ENCODE data around the gene THSD7B.

DNA sequence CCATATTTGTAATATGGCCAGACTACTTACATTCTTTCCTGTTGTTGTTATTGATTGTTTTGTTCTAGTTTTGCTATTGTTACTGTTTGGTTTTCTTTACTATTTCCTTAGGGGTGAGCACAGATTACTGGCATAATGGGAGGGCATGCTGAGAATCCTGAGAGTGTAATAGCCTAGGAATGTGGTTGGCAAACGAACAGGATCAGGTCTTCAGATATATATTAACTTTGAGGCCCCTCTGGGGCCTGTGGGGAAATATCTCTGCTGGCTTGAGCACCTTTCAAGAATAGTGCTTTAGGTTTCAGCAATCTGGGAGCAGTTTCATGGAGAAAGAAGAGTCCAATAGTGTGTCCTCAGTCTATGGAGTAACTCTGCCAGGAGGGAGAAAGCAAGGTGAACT, 144.4 kb downstream of the THSD7B start:
- TF ChIP-seq FOXS1 (CRISPR knock-in tag; IDR thresholded peaks at IDR 0.05) = no peak
- no peak for TF ChIP-seq EP300 (IDR thresholded peaks at IDR 0.05)
- TF ChIP-seq, protein P1, sequence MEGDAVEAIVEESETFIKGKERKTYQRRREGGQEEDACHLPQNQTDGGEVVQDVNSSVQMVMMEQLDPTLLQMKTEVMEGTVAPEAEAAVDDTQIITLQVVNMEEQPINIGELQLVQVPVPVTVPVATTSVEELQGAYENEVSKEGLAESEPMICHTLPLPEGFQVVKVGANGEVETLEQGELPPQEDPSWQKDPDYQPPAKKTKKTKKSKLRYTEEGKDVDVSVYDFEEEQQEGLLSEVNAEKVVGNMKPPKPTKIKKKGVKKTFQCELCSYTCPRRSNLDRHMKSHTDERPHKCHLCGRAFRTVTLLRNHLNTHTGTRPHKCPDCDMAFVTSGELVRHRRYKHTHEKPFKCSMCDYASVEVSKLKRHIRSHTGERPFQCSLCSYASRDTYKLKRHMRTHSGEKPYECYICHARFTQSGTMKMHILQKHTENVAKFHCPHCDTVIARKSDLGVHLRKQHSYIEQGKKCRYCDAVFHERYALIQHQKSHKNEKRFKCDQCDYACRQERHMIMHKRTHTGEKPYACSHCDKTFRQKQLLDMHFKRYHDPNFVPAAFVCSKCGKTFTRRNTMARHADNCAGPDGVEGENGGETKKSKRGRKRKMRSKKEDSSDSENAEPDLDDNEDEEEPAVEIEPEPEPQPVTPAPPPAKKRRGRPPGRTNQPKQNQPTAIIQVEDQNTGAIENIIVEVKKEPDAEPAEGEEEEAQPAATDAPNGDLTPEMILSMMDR (IDR thresholded peaks at IDR 0.05) = no peak
- TF ChIP-seq NR3C1 (IDR thresholded peaks at IDR 0.05) = no peak
- no peak for TF ChIP-seq POLR2A (IDR thresholded peaks at IDR 0.05; ENCODE audit: low read length)
- TF ChIP-seq POLR2AphosphoS2 (conservative IDR thresholded peaks at IDR 0.05; ENCODE audit: low read length) = no peak
- no peak for TF ChIP-seq MAFK (IDR thresholded peaks at IDR 0.05; ENCODE audit: partially characterized antibody)
- TF ChIP-seq JUNB (IDR thresholded peaks at IDR 0.05) = no peak
- TF ChIP-seq, protein P2, sequence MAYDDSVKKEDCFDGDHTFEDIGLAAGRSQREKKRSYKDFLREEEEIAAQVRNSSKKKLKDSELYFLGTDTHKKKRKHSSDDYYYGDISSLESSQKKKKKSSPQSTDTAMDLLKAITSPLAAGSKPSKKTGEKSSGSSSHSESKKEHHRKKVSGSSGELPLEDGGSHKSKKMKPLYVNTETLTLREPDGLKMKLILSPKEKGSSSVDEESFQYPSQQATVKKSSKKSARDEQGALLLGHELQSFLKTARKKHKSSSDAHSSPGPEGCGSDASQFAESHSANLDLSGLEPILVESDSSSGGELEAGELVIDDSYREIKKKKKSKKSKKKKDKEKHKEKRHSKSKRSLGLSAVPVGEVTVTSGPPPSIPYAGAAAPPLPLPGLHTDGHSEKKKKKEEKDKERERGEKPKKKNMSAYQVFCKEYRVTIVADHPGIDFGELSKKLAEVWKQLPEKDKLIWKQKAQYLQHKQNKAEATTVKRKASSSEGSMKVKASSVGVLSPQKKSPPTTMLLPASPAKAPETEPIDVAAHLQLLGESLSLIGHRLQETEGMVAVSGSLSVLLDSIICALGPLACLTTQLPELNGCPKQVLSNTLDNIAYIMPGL (CRISPR knock-in tag; IDR thresholded peaks at IDR 0.05; ENCODE audit: borderline replicate concordance) = no peak
